Measurements from ENCODE around the gene RALGPS1.

DNA sequence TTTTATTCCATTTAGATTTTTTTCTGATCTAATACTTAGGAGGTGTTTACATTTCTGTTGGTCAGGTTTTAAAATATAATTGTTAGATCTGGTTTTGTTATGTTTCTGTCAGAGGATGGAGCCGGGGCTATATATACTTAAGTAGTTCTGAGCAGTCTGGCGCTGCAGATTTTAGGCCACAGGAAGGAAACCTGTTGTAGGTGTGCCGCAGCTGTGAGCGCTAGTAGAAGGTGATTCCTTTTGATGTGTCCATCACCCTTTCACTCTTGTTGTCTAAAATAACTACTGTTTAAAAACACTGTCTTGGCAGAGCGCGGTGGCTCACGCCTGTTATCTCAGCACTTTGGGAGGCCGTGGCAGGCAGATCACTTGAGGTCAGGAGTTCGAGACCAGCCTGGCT, 37.2 kb upstream of the RALGPS1 start:
- TF ChIP-seq, protein P1, sequence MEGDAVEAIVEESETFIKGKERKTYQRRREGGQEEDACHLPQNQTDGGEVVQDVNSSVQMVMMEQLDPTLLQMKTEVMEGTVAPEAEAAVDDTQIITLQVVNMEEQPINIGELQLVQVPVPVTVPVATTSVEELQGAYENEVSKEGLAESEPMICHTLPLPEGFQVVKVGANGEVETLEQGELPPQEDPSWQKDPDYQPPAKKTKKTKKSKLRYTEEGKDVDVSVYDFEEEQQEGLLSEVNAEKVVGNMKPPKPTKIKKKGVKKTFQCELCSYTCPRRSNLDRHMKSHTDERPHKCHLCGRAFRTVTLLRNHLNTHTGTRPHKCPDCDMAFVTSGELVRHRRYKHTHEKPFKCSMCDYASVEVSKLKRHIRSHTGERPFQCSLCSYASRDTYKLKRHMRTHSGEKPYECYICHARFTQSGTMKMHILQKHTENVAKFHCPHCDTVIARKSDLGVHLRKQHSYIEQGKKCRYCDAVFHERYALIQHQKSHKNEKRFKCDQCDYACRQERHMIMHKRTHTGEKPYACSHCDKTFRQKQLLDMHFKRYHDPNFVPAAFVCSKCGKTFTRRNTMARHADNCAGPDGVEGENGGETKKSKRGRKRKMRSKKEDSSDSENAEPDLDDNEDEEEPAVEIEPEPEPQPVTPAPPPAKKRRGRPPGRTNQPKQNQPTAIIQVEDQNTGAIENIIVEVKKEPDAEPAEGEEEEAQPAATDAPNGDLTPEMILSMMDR (conservative IDR thresholded peaks at IDR 0.05 in 1 of 2, IDR thresholded peaks at IDR 0.05 in 1 of 2; ENCODE audit: low read depth in 1 of 2, low read length in 2 of 2): no peak
- TF ChIP-seq EZH2 (IDR thresholded peaks at IDR 0.05; ENCODE audit: low read length, missing control alignments): no peak

Measured in fibroblast of lung (primary cell).